ENCODE data around the gene TBC1D9B.
A peak's percentile ranks its signal among the peaks of the same experiment; 100 is the strongest.
"Not testable (repeated sequence)": the region's sequence is repeated elsewhere in the genome, so short reads cannot be mapped to it uniquely, and the experiment has no call there.

Gene TBC1D9B

GRCh38 chr5:179883163-179883562, 24.5 kb downstream of the TBC1D9B start:
- no peak for DNase-seq

GRCh38 chr5:179882338-179882737, 25.4 kb downstream of the TBC1D9B start:
- DNase-seq: no peak

GRCh38 chr5:179880848-179881590, 26.7 kb downstream of the TBC1D9B start:
- DNase-seq: no peak

- no peak for DNase-seq
Measured at GRCh38 chr5:179880066-179880650, 27.5 kb downstream of the TBC1D9B start.

GRCh38 chr5:179879690-179880010, 28.0 kb downstream of the TBC1D9B start:
- DNase-seq: no peak

GRCh38 chr5:179879003-179879689, 28.6 kb downstream of the TBC1D9B start:
- no peak for DNase-seq

- no peak for DNase-seq
Measured at GRCh38 chr5:179878222-179879002, 29.3 kb downstream of the TBC1D9B start.

- DNase-seq: no peak
Measured at GRCh38 chr5:179876610-179876952, 31.1 kb downstream of the TBC1D9B start.

- no peak for DNase-seq
Measured at GRCh38 chr5:179875741-179876609, 31.7 kb downstream of the TBC1D9B start.

- no peak for DNase-seq
Measured at GRCh38 chr5:179874536-179875292, 33.0 kb downstream of the TBC1D9B start.

- no peak for DNase-seq
Measured at GRCh38 chr5:179874136-179874535, 33.6 kb downstream of the TBC1D9B start.

GRCh38 chr5:179873588-179874110, 34.0 kb downstream of the TBC1D9B start:
- DNase-seq: no peak

GRCh38 chr5:179872828-179873575, 34.7 kb downstream of the TBC1D9B start:
- DNase-seq: no peak

GRCh38 chr5:179872055-179872827, 35.5 kb downstream of the TBC1D9B start:
- no peak for DNase-seq

- not testable (repeated sequence) for DNase-seq
Measured at GRCh38 chr5:179871533-179871932, 36.2 kb downstream of the TBC1D9B start.

GRCh38 chr5:179870952-179871351, 36.7 kb downstream of the TBC1D9B start:
- DNase-seq: no peak

GRCh38 chr5:179870403-179870903, 37.2 kb downstream of the TBC1D9B start:
- DNase-seq: peak; percentile 54 to 85

GRCh38 chr5:179869641-179870402, 37.9 kb downstream of the TBC1D9B start:
- no peak for DNase-seq

- no peak for DNase-seq
Measured at GRCh38 chr5:179869101-179869500, 38.6 kb downstream of the TBC1D9B start.
